Esophagus mucosa (tissue), 1 donor: ENCODE data around the gene TNFRSF8. TPM values are rescaled to one million over a fixed set of nuclear protein-coding genes. Genes with fewer than 3 reads are reported as not detected.

Source experiments
- ATAC-seq: fragments of 200-7000 bp; cut with Tn5 transposase; one replicate; pipeline ENCODE4 v1.9.1; 2020
- total RNA-seq: library from RNA; stranded (reverse); gene quantifications from one replicate; pipeline ENCODE4 v1.2.4, GENCODE V29; 2023
- donor health status: DM: yes; HTN: yes; CAD: no.

The TNFRSF8 gene
- total RNA-seq, 1 donor from 2014 or later, result 0.12 TPM

DNA sequence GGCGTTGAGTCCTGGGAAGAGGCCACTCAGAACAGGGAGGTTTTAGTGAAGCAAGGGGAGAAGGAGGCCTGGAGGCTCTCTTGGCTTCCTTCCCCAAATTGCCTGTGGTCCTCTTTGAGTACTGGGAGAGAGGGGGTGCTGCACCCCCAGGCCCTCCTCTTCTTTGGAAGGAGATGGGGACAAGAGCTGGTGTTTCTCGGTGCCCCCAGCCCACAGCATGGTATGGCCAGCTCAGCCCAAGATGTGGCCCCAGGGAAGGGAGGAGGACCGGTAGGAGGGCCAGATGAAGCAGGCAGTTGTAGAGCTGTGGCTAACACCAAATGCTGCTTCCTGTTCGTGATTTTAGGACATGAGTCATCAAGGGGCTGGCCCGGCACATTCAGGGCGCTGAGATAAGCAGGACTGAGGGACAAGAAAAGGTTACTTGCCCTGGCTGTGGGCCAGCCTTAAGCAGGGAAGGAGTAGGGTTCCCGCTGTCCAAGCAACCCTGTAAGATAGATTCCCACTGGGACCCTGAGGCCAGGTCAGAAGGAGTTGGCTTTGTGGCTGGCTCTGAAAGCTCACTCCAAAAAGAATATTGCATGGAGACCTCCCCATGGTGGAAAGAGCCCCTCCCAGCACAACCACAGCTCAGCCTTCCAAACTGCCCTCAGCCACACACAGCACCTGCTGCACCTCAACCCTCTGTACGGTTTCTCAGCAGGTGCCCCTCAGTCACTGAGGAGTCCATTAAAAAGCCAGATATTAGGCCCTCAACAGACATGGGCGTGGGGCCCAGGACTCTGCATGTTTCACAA lies 98.8 kb downstream of the TNFRSF8 start:
- ATAC-seq, result peak; percentile 83

DNA sequence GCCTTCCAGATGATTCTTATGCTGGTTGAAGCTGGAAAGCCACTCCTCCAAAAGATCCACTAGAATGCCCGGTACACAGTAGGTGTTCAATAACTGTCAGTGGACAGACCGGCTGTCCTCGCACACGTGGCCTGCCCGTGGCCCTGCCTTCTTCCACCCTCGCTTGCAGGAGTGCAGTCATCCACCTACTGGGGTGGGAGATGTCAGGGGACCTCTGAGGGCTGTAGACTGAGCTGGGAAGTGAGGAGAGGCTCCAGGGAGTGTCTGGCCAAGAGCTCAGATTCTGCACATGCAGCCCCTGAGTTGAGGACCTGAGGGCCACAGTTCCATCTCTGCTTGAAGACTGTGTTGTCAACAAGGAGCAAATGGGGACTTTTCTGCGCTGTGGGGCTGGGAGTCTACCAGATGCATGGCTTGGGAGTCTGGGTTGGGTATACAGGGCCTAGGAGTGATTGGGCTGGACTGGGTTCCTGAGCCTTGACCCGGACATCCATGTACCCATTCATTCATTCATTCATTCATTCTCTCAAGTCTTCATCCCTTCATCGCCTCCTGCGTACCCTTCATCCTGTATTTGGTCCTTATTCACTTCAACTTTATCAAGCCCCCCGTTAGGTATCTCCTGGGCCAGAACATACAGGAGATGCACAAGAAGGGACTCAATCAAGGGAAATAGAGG lies 99.5 kb downstream of the TNFRSF8 start:
- no peak for ATAC-seq

DNA sequence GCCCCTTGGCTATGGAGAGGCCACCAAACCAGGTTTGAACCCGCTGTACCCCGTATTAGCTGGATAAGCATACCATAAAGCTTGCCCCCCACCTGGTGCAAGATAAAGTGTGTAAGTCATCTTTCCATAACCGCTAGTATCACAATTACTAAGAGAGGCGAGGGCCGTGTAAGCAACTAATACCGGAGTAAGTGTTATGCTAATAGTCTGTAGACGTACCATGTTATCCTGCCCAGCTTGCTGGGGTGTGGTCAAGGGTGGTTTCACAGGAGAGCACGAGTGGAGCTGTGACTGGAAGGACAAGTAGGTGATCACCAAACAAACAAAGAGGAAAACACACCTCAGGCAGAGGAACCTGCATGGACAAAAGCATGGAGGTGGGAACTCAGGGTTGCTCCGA lies 100.1 kb downstream of the TNFRSF8 start:
- ATAC-seq, result peak; percentile 77

- no peak for ATAC-seq
These were observed 101.1 kb downstream of the TNFRSF8 start for GRCh38 chr1:12164210-12164609.

- no peak for ATAC-seq
These were observed 102.2 kb downstream of the TNFRSF8 start for GRCh38 chr1:12165342-12165741.

DNA sequence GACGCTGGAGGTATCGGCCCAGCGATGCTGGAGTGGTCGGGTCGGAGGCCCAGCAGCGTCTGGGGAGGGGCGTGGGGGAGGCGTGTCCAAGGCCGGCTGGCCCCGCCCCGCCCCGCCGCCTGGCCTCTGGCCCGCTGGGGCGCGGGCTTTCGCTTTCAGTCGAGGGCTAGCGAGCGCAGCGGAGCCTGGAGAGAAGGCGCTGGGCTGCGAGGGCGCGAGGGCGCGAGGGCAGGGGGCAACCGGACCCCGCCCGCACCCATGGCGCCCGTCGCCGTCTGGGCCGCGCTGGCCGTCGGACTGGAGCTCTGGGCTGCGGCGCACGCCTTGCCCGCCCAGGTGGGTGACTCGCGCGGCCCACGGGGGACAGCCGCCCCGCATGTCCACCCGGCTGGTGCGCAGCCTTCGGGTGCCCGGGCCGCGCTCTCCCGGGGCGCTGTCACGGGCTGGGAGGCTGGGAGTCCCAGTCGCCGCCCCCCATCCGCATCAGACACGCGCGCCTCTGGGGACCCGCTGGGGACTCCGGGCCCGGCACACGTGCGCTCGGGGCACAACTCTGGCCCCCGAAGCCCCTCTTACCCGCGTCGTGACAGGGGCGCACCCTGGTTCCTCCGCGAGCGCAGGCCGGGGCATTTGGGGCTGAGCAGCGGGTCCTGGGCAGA lies 103.9 kb downstream of the TNFRSF8 start, which contains the start of gene TNFRSF1B:
TSS of gene TNFRSF1B (plus strand) at position 158 of the 659 bp plus-strand sequence. CDS start at position 259, 101 bp downstream.
- ATAC-seq, result peak; percentile 44

DNA sequence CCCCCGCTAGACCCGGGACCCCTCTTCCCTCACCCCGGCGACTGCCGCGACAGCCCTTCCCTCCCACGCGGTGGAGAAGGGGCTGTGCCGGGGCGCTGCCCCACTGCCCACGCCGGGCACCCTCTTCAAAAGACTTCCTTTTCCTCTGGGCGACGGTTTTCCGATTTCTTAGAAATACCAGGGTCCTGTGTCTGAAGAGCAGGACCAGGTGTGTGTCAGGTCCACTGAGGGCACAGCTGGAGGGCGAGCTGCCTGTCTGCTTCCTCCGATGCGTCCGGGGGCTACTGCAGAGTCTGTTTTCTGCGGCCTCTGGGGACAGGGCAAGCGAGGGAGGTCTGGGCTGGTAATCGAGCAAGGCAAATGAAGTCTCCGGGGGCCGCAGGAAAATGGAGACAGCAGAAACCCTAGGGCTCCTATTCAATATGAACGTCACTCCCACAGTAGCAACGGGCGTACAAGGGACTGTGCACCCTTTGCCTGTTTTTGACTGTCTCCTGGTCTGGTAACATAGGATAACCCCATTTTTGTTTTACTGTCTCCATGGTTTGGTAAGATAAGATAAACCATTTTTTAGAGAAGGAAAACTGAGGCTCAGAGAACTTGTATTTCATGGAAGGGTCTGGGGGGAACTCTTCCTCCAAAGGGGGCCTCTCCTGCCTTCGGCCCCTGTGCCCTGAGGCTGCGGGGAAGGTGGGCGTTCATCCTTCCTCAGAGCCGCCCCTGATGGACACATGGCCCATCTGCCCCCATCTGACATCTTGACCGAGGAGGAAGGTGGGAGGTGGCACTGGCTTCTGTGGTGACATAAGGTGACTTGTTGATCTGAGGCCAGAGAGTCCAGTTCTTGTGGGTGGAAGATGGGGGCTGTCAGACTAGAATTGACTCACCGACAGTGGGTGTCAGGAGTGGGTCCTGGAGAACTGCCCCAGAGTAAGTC lies 104.7 kb downstream of the TNFRSF8 start:
- no peak for ATAC-seq

DNA sequence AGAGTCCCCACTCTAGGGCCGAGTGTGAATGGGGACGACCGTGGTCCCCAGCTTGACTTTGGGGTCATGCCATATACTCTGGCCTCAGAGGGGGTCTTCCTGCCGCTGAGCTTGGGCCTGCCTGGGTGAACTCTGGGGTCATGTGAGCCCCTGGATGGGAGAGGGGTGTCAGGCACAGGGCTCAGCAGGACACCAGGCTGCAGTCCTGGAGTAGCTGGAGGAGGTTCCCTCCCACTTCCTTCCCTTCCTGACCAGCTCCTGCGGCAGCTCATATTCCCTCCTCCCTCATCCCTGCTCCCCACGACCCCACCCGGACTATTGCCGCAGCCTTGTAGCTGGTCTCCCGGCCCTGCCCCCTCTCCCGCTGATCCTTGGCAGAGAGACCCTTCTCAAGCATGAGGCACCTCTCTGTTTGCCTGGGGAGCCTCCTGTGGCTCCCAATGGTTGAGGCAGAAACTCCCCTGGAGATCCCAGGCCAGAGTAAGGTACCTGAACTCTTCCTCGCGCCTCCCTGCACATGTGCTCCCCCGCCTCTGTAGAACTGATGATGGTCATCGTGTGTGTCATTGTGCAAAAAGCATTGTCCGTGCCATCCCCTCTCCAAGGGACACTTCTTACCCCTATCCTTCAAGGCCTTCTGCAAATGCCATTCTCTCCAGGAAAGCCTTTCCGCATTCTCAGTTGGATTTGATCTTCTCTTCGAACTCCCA lies 105.5 kb downstream of the TNFRSF8 start:
- no peak for ATAC-seq

DNA sequence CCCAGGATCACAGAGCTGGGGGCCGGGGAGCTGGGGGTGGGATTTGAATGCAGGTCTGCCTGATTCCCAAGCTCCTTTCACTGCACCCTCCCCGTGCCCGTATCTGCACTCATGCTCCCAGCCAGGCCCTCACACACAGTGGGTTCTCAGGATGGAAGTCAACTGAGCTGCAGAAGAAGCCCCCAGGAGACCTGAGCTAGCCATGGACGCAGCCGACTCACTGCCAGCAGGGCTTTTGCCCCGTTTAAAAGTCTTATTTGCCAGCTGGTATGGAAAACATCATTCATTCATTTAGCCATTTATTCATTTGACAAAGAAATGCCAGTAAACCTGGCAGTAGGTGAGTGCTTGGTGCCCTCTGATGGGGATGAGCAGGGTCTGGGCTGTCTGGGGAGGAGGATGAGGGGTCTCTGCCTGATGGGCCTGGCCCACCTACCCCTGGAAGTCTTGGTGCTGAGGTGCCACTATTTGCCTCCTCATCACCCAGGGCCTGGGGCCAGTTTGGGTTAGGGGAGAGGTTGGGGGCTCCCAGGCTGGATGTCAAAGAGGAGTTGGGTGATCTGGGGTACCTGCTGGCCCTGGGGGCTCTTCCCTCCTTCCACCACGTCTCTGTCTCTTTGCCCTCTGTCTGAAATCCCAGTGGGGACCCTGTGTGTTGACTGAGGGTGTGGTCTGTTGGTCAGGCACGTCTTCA lies 106.5 kb downstream of the TNFRSF8 start:
- ATAC-seq, result no peak

DNA sequence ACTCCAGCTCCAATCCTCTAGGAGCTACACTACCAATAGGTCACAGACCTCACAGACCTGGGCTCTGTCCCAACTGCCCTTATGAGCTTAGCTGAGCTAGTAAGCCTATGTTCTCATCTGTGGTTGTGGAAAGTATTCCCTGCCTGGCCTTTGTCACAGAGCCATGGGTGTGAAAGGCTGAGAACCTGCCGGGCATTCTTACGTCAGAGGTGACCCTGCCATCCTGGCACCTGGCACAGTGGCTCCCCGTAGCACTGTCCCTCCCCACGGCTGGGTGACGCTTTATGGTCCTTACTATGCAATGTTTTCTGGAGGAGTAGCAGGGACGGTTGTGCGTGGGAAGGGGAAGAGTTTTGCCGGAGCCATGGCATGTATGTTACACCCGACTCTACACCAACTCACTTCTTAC lies 107.2 kb downstream of the TNFRSF8 start:
- ATAC-seq, result no peak

DNA sequence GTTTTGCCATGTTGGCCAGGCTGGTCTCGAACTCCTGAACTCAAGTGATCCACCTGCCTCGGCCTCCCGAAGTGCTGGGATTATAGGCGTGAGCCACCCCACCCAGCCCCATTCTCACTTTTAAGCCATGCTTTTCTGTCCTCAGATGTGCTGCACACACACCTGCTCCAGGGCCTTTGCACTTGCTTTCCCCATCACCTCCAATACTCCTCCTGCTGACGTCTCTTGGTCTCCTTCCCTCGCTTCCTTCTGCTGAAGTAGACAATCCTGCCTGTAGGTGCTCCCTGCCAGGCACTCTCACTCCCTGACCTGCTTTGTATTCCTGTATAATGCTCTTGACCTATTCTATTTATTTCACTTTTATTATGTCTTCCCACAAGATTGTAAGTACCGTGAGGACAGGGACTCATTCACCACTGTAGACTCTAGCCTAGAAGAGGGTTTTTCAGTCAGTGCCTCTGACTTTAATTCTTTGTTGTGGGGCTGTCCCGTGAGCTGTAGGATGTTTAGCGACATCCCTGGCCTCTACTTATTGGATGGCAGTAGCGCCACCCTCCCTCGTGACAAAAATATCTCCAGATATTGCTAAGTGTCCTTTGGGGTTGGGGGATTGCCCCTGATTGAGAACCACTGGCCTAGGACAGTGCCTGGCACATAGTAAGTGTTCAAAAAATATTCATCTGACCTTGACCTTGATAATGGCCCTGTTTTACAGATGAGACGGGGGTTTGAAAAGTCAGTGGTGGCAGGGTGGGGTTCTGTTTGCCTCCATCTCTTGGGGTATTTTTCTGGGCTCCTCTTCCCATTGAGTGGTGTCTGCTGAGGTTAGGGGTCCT lies 108.3 kb downstream of the TNFRSF8 start:
- no peak for ATAC-seq

DNA sequence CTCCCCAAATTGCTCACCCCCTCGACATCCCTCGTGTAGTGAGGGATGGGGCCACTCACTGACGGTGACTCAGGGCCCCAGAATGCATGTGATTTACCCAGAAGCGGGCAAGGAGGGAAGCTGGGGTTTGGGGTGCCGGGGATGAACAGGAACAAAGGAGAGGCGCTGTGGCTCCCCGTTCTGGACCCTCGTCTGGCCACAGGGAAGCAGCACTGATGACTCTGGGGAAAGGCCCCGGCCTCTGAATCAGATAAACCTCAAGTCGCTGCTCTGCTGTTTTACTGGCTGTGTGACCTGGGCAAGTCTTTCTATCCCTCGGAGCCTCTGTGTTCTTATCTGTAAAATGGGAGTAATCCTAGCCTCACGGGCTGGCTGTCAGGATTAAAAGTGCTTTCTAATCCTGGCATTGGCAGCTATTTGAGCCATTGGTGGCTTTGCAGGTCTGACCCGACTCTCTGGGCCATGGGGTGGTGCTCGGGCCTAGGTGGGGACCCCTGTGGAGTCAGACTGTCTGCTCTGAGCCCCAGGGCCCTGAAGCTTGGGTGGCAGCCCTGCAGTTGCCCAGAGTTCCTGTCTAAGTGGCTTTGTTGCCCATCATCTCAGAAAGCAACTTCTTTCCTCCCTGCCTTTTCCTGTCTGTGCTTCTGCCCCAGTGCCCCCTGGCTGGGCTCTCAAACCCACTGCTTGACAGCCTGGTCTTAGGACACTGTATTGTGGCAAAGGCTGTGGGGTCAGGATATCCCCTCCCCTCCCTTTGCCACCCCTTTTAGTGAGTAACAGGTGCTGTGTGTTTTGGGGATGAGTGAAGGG lies 109.1 kb downstream of the TNFRSF8 start:
- ATAC-seq, result no peak

DNA sequence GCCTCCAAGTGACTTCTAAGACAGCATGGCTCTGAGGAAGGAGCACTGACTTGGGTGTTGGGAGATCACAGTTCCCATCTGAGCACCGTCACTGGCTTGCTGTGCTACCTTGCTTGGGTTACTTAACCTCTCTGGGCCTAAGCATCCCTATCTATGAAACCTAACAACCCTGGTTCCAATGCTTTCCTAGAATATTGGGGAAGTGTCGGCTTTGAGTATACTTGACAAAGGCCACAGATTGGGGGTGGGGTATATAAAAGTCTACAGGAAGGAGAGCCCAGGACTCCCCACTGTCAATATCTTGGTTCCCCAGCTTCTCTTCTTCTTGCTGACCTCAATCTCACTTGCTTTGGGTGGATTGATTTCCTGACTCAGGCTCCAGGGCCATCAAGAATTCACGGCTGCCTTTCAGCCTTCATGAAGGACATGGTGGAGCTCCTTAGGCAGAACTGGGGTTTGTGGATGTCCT lies 110.0 kb downstream of the TNFRSF8 start:
- ATAC-seq, result no peak

DNA sequence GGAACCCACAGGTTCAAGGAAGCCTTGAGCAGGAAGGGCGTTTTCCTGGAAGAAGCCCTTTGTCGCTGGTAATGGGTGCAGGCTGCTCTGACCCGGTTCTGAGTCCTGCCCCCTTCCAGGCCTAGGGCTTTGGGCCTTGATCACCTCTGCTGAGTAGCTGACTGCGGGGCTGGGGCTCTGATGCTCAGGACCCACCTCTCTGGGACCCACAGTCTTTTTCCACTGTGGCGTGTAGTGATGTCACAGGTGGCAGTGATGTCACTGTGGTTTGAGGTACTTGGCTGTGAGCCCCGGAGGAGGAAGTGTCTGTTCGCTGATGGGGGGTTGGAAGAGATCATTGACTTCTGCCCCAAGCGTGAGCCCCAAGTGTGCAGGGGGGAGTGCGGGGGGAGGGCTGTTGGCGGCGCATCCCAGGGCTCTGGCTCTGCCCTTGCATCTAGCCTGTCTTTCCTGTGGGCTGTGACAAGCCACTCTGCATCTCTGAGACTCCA lies 110.6 kb downstream of the TNFRSF8 start:
- peak; percentile 31 for ATAC-seq

- no peak for ATAC-seq
These were observed 112.1 kb downstream of the TNFRSF8 start for GRCh38 chr1:12174924-12175810.

- ATAC-seq, result no peak
These were observed 113.4 kb downstream of the TNFRSF8 start for GRCh38 chr1:12176298-12177118.
